Parathyroid adenoma (tissue), 2 donors: Measurements from ENCODE around the gene PFKFB2.

Experiments
- H2AFZ ChIP-seq: fragments of 300-600 bp; sonication (generic); one replicate; pipeline ENCODE4 v1.7.0; 2017; ENCODE audit warnings: antibody characterized with exemption, mild to moderate bottlenecking
- H3K27ac ChIP-seq: fragments of 300-600 bp; sonication (generic); one replicate; pipeline ENCODE4 v1.7.0; 2017
- H3K27me3 ChIP-seq: fragments of 300-600 bp; sonication (generic); one replicate; pipeline ENCODE4 v1.7.0; 2017; ENCODE audit warnings: low read length; ENCODE audit not compliant: control insufficient read depth, insufficient read depth
- H3K36me3 ChIP-seq: fragments of 300-600 bp; sonication (generic); one replicate; pipeline ENCODE4 v1.7.0; 2017; ENCODE audit warnings: low read length; ENCODE audit not compliant: control insufficient read depth, insufficient read depth
- H3K4me1 ChIP-seq: fragments of 300-600 bp; sonication (generic); one replicate; pipeline ENCODE4 v1.7.0; 2017; ENCODE audit warnings: control low read depth
- H3K4me2 ChIP-seq: fragments of 300-600 bp; sonication (generic); one replicate; pipeline ENCODE4 v1.7.0; 2017; ENCODE audit warnings: low read length
- H3K4me3 ChIP-seq: fragments of 300-600 bp; sonication (generic); one replicate; pipeline ENCODE4 v1.7.0; 2017; ENCODE audit warnings: low read depth, low read length
- H3K79me2 ChIP-seq: fragments of 300-600 bp; sonication (generic); one replicate; pipeline ENCODE4 v1.7.0; 2017; ENCODE audit warnings: control low read depth
- H3K9ac ChIP-seq: fragments of 300-600 bp; sonication (generic); one replicate; pipeline ENCODE4 v1.7.0; 2017; ENCODE audit warnings: mild to moderate bottlenecking
- H3K9me3 ChIP-seq: fragments of 300-600 bp; sonication (generic); one replicate; pipeline ENCODE4 v1.7.0; 2017; ENCODE audit warnings: low read length; ENCODE audit not compliant: control insufficient read depth
- TF ChIP-seq, protein P1 (sequence below): fragments of 300-600 bp; sonication (generic); IDR thresholded peaks from one replicate; pipeline ENCODE4 v1.7.0; 2017; ENCODE audit warnings: antibody characterized with exemption, mild to moderate bottlenecking
- donor health status: primary hyperparathyroidism.

PFKFB2 gene

DNA sequence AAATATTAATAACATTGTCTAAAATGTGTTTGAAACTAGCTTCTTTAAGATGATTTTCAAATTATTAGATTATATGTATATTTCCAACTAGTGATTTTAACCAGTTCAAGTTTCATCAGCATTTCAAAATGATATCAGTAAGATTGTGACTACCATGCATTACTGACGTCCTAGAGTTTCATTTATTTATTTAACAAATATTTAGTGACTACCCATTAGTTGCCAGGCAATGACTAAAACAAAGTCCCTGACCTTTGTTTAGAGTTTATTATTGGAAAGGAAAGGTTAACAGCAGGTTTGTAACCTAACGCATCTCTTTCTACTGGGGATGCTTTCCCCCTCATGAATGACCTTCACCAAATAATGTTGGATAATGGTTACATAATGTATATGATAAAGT, 28.0 kb downstream of the PFKFB2 start:
- Histone ChIP-seq H3K27ac (no peak overlapping the region), H3K9me3 (no peaks in the 10 kb centered on the region), H3K9ac (no peak overlapping the region), H3K79me2 (no peaks in the 10 kb centered on the region), H3K27me3 (no peaks in the 10 kb centered on the region), H3K36me3 (no peaks in the 10 kb centered on the region), H2AFZ (no peak overlapping the region), H3K4me3 (no peak overlapping the region), H3K4me1 (no peaks in the 10 kb centered on the region), H3K4me2 (no peak overlapping the region)
- TF ChIP-seq, protein P1, sequence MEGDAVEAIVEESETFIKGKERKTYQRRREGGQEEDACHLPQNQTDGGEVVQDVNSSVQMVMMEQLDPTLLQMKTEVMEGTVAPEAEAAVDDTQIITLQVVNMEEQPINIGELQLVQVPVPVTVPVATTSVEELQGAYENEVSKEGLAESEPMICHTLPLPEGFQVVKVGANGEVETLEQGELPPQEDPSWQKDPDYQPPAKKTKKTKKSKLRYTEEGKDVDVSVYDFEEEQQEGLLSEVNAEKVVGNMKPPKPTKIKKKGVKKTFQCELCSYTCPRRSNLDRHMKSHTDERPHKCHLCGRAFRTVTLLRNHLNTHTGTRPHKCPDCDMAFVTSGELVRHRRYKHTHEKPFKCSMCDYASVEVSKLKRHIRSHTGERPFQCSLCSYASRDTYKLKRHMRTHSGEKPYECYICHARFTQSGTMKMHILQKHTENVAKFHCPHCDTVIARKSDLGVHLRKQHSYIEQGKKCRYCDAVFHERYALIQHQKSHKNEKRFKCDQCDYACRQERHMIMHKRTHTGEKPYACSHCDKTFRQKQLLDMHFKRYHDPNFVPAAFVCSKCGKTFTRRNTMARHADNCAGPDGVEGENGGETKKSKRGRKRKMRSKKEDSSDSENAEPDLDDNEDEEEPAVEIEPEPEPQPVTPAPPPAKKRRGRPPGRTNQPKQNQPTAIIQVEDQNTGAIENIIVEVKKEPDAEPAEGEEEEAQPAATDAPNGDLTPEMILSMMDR: no peak

DNA sequence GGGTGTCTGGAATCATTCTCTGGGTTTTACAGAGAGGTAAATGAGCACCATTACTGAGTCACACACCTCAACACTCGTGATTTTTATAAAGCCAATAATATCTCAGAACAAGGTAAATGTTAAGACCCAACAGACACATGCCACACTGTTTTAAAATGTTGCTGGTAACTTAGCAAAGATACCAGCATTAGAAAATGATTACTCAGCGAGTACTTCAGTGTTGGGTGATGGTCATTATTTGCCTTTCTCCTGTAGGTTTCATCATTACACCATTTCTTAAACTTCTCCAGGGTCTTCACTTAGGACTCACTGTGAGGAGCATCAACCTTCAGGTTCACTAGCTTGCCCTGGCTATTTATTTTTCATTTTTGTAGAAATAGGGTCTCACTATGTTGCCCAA, 28.7 kb downstream of the PFKFB2 start:
- H3K4me3 ChIP-seq: no peak overlapping the region
- H3K4me1 ChIP-seq: no peaks in the 10 kb centered on the region
- H3K27me3 ChIP-seq: no peaks in the 10 kb centered on the region
- H3K9ac ChIP-seq: no peak overlapping the region
- no peaks in the 10 kb centered on the region for H3K9me3 ChIP-seq
- H3K4me2 ChIP-seq: no peak overlapping the region
- no peaks in the 10 kb centered on the region for H3K79me2 ChIP-seq
- TF ChIP-seq, protein P1: no peak
- no peaks in the 10 kb centered on the region for H3K36me3 ChIP-seq
- H2AFZ ChIP-seq: no peak overlapping the region
- no peak overlapping the region for H3K27ac ChIP-seq

DNA sequence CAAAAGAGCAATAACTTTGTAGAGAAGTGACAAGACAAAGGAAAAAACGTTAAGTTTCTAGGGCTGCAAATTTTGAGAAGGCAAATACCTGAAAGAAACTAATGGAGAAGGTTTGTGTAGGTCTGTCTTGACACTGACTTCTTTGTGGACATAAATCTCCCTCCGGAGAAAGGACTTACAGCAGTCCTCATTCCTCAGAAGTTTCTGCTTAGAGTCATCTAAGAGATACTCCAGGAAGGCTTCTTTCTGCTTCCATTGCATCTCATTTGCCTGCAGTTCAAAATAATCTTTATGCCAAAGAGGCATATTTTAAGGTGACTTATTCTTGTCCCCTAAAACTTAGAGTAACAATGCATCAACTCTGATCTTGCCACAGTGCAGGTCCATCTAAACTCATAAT, 31.2 kb downstream of the PFKFB2 start:
- Histone ChIP-seq H3K4me3 (no peak overlapping the region), H3K9me3 (no peaks in the 10 kb centered on the region), H3K9ac (no peak overlapping the region), H3K79me2 (no peaks in the 10 kb centered on the region), H3K4me2 (no peak overlapping the region), H3K36me3 (no peaks in the 10 kb centered on the region), H3K27me3 (no peaks in the 10 kb centered on the region), H3K27ac (no peak overlapping the region), H3K4me1 (no peaks in the 10 kb centered on the region), H2AFZ (no peak overlapping the region)
- TF ChIP-seq, protein P1: no peak

DNA sequence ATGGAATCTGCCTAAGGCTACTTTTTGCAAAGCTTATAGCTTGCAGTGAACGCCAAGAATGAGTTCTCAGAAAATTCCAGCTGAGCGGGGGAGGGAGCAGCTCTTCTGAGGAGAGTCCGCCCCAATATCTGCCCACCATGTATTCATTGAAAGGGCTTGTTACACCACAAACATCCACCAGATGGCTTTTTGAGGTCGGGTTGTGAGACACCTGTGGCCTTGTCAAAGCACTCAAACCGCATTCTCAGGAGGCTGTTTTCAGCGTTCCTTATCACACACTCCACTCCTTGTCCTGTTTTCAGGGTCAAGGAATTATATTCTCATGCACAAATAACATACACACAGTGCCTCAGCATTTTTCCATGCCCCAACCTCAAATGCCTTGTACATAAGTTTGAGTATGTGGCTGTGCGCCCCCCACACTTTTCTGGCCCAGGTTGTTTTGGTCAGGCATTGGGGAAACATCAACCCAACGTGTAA, 31.7 kb downstream of the PFKFB2 start:
- H3K79me2 ChIP-seq: no peaks in the 10 kb centered on the region
- no peaks in the 10 kb centered on the region for H3K27me3 ChIP-seq
- H3K4me1 ChIP-seq: no peaks in the 10 kb centered on the region
- H3K27ac ChIP-seq: no peak overlapping the region
- no peak overlapping the region for H3K9ac ChIP-seq
- no peaks in the 10 kb centered on the region for H3K9me3 ChIP-seq
- H2AFZ ChIP-seq: no peak overlapping the region
- TF ChIP-seq, protein P1: peak; percentile 26
- H3K4me2 ChIP-seq: no peak overlapping the region
- no peaks in the 10 kb centered on the region for H3K36me3 ChIP-seq
- no peak overlapping the region for H3K4me3 ChIP-seq

DNA sequence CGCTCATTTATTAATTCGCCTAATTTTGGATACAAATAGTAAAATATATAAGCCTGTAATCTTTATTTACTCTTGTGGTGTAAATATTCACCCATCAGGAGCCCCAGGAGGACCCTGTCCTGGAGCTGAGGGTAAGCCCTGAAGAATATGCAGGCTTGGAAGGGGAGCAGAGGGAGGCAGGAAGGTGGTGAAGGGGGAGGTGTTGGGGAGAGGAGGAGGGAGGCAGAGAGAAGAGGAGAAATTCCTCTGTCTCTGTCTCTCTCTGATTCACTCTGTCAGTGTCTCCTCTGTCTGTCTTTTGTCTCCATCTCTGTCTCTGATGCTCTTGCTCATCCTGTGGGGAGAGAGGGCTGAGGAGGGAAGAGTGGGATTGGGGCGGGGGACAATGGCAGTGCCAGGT, 32.8 kb downstream of the PFKFB2 start:
- H3K4me3 ChIP-seq: no peak overlapping the region
- no peak overlapping the region for H3K9ac ChIP-seq
- TF ChIP-seq, protein P1: no peak
- H2AFZ ChIP-seq: no peak overlapping the region
- no peaks in the 10 kb centered on the region for H3K9me3 ChIP-seq
- H3K4me2 ChIP-seq: no peak overlapping the region
- H3K27ac ChIP-seq: no peak overlapping the region
- H3K79me2 ChIP-seq: no peaks in the 10 kb centered on the region
- no peaks in the 10 kb centered on the region for H3K36me3 ChIP-seq
- no peaks in the 10 kb centered on the region for H3K4me1 ChIP-seq
- no peaks in the 10 kb centered on the region for H3K27me3 ChIP-seq
